HepG2 (cell line): ENCODE measurements around the gene HTR4. TPM values are rescaled to one million over a fixed set of nuclear protein-coding genes. Genes with fewer than 3 reads are reported as not detected.

Experiments used
- ATAC-seq: fragments of 200-7000 bp; cut with Tn5 transposase; 3 replicates; pipeline ENCODE4 v1.9.1; 2020; ENCODE audit warnings: mild to moderate bottlenecking, moderate library complexity
- BruUV-seq: library from RNA; stranded (reverse); fragments of 400-500 nt; replicated peaks from 2 replicates; lab custom pipeline; 2021; lab: Mats Ljungman, UMichigan
- CTCF ChIA-PET: fragments of 300-600 bp; formaldehyde crosslinking; extraction: SDS; loops from one replicate; lab custom pipeline; 2021; ENCODE audit warnings: low total read pairs, inconsistent platforms, low intra/inter-chr PET ratio; lab: Yijun Ruan, JAX
- POLR2A ChIA-PET: fragments of 350-600 bp; sonication (Branson Sonifier 250); formaldehyde crosslinking; loops from one replicate; lab custom pipeline; 2020; ENCODE audit warnings: antibody characterized with exemption, inconsistent platforms; lab: Yijun Ruan, JAX
- DNase-seq: peaks from one replicate; pipeline ENCODE4 v3.0.0-alpha.2; 2015; ENCODE audit warnings: low spot score
- FAIRE-seq: peaks from 3 replicates; lab custom pipeline; 2011; peaks lifted over from hg19 to GRCh38; lab: Jason Lieb, UNC
- H2AFZ ChIP-seq: one replicate; pipeline ENCODE4 v1.6.1; 2011; ENCODE audit warnings: low read length, inconsistent platforms
- H3K27ac ChIP-seq: fragments of 300-600 bp; 3 replicates; pipeline ENCODE4 v1.8.0; 2011; ENCODE audit warnings: mixed run types, mild to moderate bottlenecking, mixed read lengths, low read length, inconsistent platforms; ENCODE audit not compliant: insufficient read depth; ENCODE audit errors: extremely low read length
- H3K27me3 ChIP-seq, 2 experiments: fragments of 200-600 bp in 1 of 2; 2 replicates in 1 of 2; 3 replicates in 1 of 2; pipeline versions ENCODE4 v1.6.0 to v1.8.0; 2011; ENCODE audit warnings: low read length in 2 of 2, mild to moderate bottlenecking in 2 of 2, moderate library complexity in 2 of 2, inconsistent platforms in 1 of 2; ENCODE audit not compliant: insufficient read depth in 2 of 2, control insufficient read depth in 1 of 2
- H3K36me3 ChIP-seq, 2 experiments: fragments of 200-600 bp in 1 of 2; replicated peaks in 1 of 2; 2 replicates in 1 of 2; 3 replicates in 1 of 2; pipeline versions ENCODE4 v1.5.1 to v1.8.0; 2011; ENCODE audit warnings: low read length in 2 of 2, inconsistent platforms in 1 of 2; ENCODE audit not compliant: insufficient read depth in 2 of 2, control insufficient read depth in 1 of 2
- H3K4me1 ChIP-seq: 2 replicates; pipeline ENCODE4 v1.5.1; 2012; ENCODE audit warnings: low read length, inconsistent platforms; ENCODE audit not compliant: insufficient read depth
- H3K4me2 ChIP-seq: 2 replicates; pipeline ENCODE4 v1.6.0; 2011; ENCODE audit warnings: low read depth, low read length, inconsistent platforms
- H3K4me3 ChIP-seq, 3 experiments: fragments of 200-600 bp in 1 of 3; sonication (generic), shearing (Covaris generic) in 1 of 3; replicated peaks in 1 of 3; 2 replicates each; pipeline ENCODE4 v1.5.1; 2011 to 2016; ENCODE audit warnings: low read length in 3 of 3, inconsistent platforms in 2 of 3, low read depth in 2 of 3, mild to moderate bottlenecking in 2 of 3, control low read depth in 1 of 3, mixed read lengths in 1 of 3; ENCODE audit not compliant: insufficient read depth in 1 of 3
- H3K79me2 ChIP-seq: one replicate; pipeline ENCODE4 v1.6.1; 2011; ENCODE audit warnings: low read length, inconsistent platforms; ENCODE audit not compliant: insufficient read depth
- H3K9ac ChIP-seq: 2 replicates; pipeline ENCODE4 v1.6.0; 2011; ENCODE audit warnings: mild to moderate bottlenecking, low read depth, low read length, inconsistent platforms; ENCODE audit not compliant: insufficient read depth
- H3K9me3 ChIP-seq: 2 replicates; pipeline ENCODE4 v1.5.1; 2012; ENCODE audit warnings: mild to moderate bottlenecking, low read length
- H4K20me1 ChIP-seq: 2 replicates; pipeline ENCODE4 v1.6.0; 2011; ENCODE audit warnings: inconsistent platforms, mild to moderate bottlenecking, low read length, moderate library complexity; ENCODE audit not compliant: insufficient read depth
- CENPX ChIP-seq: sonication (generic); formaldehyde crosslinking; IDR thresholded peaks from 2 replicates; pipeline ENCODE4 v1.9.0; 2021; ENCODE audit warnings: mild to moderate bottlenecking, missing genetic modification reagents, moderate library complexity
- ISL2 ChIP-seq: sonication (generic); formaldehyde crosslinking; IDR thresholded peaks from 2 replicates; pipeline ENCODE4 v1.5.0; 2020; ENCODE audit warnings: missing genetic modification reagents
- KLF11 ChIP-seq: IDR thresholded peaks from 2 replicates; pipeline ENCODE4 v1.6.1; 2016; ENCODE audit warnings: missing compliant biosample characterization
- MAZ ChIP-seq, 2 experiments: sonication (generic) in 1 of 2; formaldehyde crosslinking in 1 of 2; IDR thresholded peaks; 2 replicates each; pipeline versions ENCODE4 v1.5.0 to v1.6.1; 2012 to 2020; ENCODE audit warnings: low read depth in 2 of 2, mild to moderate bottlenecking in 2 of 2, borderline replicate concordance in 1 of 2, improper control_type of control experiment in 1 of 2, low read length in 1 of 2, missing genetic modification reagents in 1 of 2, moderate library complexity in 1 of 2
- NR1H2 ChIP-seq: sonication (generic); formaldehyde crosslinking; IDR thresholded peaks from 2 replicates; pipeline ENCODE4 v1.8.1; 2022; ENCODE audit warnings: low read depth, missing genetic modification reagents, borderline replicate concordance
- PHF20 ChIP-seq: sonication (generic); formaldehyde crosslinking; IDR thresholded peaks from 2 replicates; pipeline ENCODE4 v1.5.0; 2020; ENCODE audit warnings: mild to moderate bottlenecking, missing genetic modification reagents
- PLRG1 ChIP-seq: fragments of 450-650 bp; conservative IDR thresholded peaks from 2 replicates; pipeline ENCODE4 v1.6.1; 2016
- REXO4 ChIP-seq: sonication (generic); formaldehyde crosslinking; IDR thresholded peaks from 2 replicates; pipeline ENCODE4 v1.8.0; 2022; ENCODE audit warnings: missing genetic modification reagents, mild to moderate bottlenecking, borderline replicate concordance
- RORA ChIP-seq: sonication (generic); formaldehyde crosslinking; IDR thresholded peaks from 2 replicates; pipeline ENCODE4 v1.5.0; 2020; ENCODE audit warnings: mild to moderate bottlenecking, missing genetic modification reagents, moderate library complexity
- SOX13 ChIP-seq, 3 experiments: fragments of 450-650 bp in 1 of 3; sonication (generic) in 1 of 3; formaldehyde crosslinking in 1 of 3; IDR thresholded peaks in 2 of 3; conservative IDR thresholded peaks in 1 of 3; 2 replicates each; pipeline versions ENCODE4 v1.5.0 to v1.6.1; 2016 to 2020; ENCODE audit warnings: antibody characterized with exemption in 1 of 3, mild to moderate bottlenecking in 1 of 3, missing compliant biosample characterization in 1 of 3, missing genetic modification reagents in 1 of 3, moderate library complexity in 1 of 3
- TBX2 ChIP-seq: sonication (generic); formaldehyde crosslinking; IDR thresholded peaks from 2 replicates; pipeline ENCODE4 v1.5.0; 2020; ENCODE audit warnings: missing genetic modification reagents, mild to moderate bottlenecking, borderline replicate concordance
- ZNF234 ChIP-seq: sonication (generic); formaldehyde crosslinking; conservative IDR thresholded peaks from 2 replicates; pipeline ENCODE4 v1.5.1; 2020; ENCODE audit warnings: mild to moderate bottlenecking, missing genetic modification reagents
- ZNF737 ChIP-seq: sonication (generic); formaldehyde crosslinking; IDR thresholded peaks from 2 replicates; pipeline ENCODE4 v1.5.0; 2020; ENCODE audit warnings: missing genetic modification reagents, mild to moderate bottlenecking, borderline replicate concordance
- WGBS: methylation state at CpG from one replicate; pipeline ENCODE4 v1.1.6; 2017; ENCODE audit warnings: low lambda C conversion rate; 5-methylcytosine and 5-hydroxymethylcytosine counted together
- in situ Hi-C: cut with HindIII; loops from 2 replicates; pipeline ENCODE4 v1.10.0; 2017; ENCODE audit warnings: low pct_unique_long_range_greater_than_20kb; ENCODE audit not compliant: extremely low pct_ligation_motif_present
- intact Hi-C: fragments of 100-400 bp; cut with micrococcal nuclease; formaldehyde crosslinking; loops from one replicate; pipeline ENCODE4 v1.10.0; 2022; ENCODE audit not compliant: unreplicated experiment
- polyA plus RNA-seq, 8 experiments: library from polyadenylated mRNA; depleted of rRNA in 3 of 8; stranded (reverse) in 7 of 8; unstranded in 1 of 8; fragments of >200 nt; fragmentation: Illumina TruSeq in 4 of 8; extraction: Trizol in 4 of 8; gene quantifications; 2 replicates each; pipeline versions ENCODE4 v1.2.1 to v1.2.3, GENCODE V29; 2011 to 2016; ENCODE audit warnings: low read depth in 4 of 8, missing spikeins in 1 of 8, mixed read lengths in 1 of 8; ENCODE audit not compliant: insufficient read depth in 1 of 8
- total RNA-seq, 5 experiments: library from RNA; depleted of rRNA; stranded (reverse); fragments of >200 nt; fragmentation: Illumina TruSeq; extraction: Trizol; gene quantifications; 2 replicates each; pipeline ENCODE4 v1.2.3, GENCODE V29; 2016; ENCODE audit warnings: low read depth in 1 of 5

The HTR4 gene
- total and polyA plus RNA-seq, 2 of the 13 experiments (the other 11 are each of a cell fraction or from before 2014, with no cell fraction given) = not detected

GRCh38 chr5:148558892-148559291 is 95.4 kb downstream of the HTR4 start:
- no peak overlapping the region for H3K4me3 ChIP-seq
- no TSS peak for BruUV-seq
- CTCF ChIA-PET = no interaction called here

GRCh38 chr5:148556835-148557234 is 97.5 kb downstream of the HTR4 start:
- H2AFZ ChIP-seq = no peak overlapping the region
- no peak overlapping the region for H3K27ac ChIP-seq
- H3K36me3 ChIP-seq = no peaks in the 10 kb centered on the region
- no peaks in the 10 kb centered on the region for H3K9me3 ChIP-seq
- TF ChIP-seq MAZ (IDR thresholded peaks at IDR 0.05; ENCODE audit: borderline replicate concordance, low read depth, low read length) (no peak), MAZ (CRISPR knock-in tag; IDR thresholded peaks at IDR 0.05; ENCODE audit: low read depth) (no peak), ISL2 (CRISPR knock-in tag) (no peak), SOX13 (IDR thresholded peaks at IDR 0.05) (no peak), SOX13 (CRISPR knock-in tag; conservative IDR thresholded peaks at IDR 0.05 in 1 of 2, IDR thresholded peaks at IDR 0.05 in 1 of 2) (no peak), RORA (CRISPR knock-in tag) (no peak), REXO4 (CRISPR knock-in tag) (no peak), ZNF737 (CRISPR knock-in tag) (no peak)
- H3K4me3 ChIP-seq = no peak overlapping the region
- in situ Hi-C loops (no loop called here), intact Hi-C loops (no loop called here)
- H3K9ac ChIP-seq = no peak overlapping the region
- ChIA-PET POLR2A (no interaction called here), CTCF (no interaction called here)
- peaks cover 6% of the 10 kb centered on the region; the same call in 1 of the 2 replicates for H3K4me1 ChIP-seq
- H3K27me3 ChIP-seq = no peaks in the 10 kb centered on the region; a peak in 1 of 5 replicates
- 3% methylated on average over 2 of the region's 2 CpGs for WGBS
- no peak overlapping the region for H3K4me2 ChIP-seq
- BruUV-seq = no TSS peak
- ATAC-seq (no peak), FAIRE-seq (no peak), DNase-seq (no peak)
- H4K20me1 ChIP-seq = no peaks in the 10 kb centered on the region
- H3K79me2 ChIP-seq = no peaks in the 10 kb centered on the region

More at GRCh38 chr5:148558892-148559291, 95.4 kb downstream of the HTR4 start:
- no peaks in the 10 kb centered on the region for H3K36me3 ChIP-seq
- no peak overlapping the region for H2AFZ ChIP-seq
- peaks cover 8% of the 10 kb centered on the region; the same call in 1 of the 2 replicates for H3K4me1 ChIP-seq
- no peak overlapping the region for H3K4me2 ChIP-seq
- intact Hi-C loops (no loop called here), in situ Hi-C loops (no loop called here)
- DNase-seq (no peak), FAIRE-seq (no peak), ATAC-seq (no peak)
- H3K9ac ChIP-seq = no peak overlapping the region
- H4K20me1 ChIP-seq = no peaks in the 10 kb centered on the region
- 10% methylated on average over 2 of the region's 2 CpGs for WGBS
- POLR2A ChIA-PET = no interaction called here
- H3K27me3 ChIP-seq = no peaks in the 10 kb centered on the region; a peak in 1 of 5 replicates
- H3K27ac ChIP-seq = no peak overlapping the region
- H3K9me3 ChIP-seq = no peaks in the 10 kb centered on the region
- no peaks in the 10 kb centered on the region for H3K79me2 ChIP-seq
- TF ChIP-seq PHF20 (CRISPR knock-in tag) = no peak
- no peak for TF ChIP-seq TBX2 (CRISPR knock-in tag)
- no peak for TF ChIP-seq CENPX (CRISPR knock-in tag)
- TF ChIP-seq KLF11 = no peak
- TF ChIP-seq PLRG1 = no peak
- no peak for TF ChIP-seq ZNF234 (CRISPR knock-in tag)
- TF ChIP-seq NR1H2 (CRISPR knock-in tag) = no peak
